ENCODE results near the gene TAB2. TPM values are rescaled to one million over a fixed set of nuclear protein-coding genes. Genes with fewer than 3 reads are reported as not detected.

The TAB2 gene
- total RNA-seq, 4 donors from 2014 or later = 48.2 to 84.6 (median 52.8) TPM

DNA sequence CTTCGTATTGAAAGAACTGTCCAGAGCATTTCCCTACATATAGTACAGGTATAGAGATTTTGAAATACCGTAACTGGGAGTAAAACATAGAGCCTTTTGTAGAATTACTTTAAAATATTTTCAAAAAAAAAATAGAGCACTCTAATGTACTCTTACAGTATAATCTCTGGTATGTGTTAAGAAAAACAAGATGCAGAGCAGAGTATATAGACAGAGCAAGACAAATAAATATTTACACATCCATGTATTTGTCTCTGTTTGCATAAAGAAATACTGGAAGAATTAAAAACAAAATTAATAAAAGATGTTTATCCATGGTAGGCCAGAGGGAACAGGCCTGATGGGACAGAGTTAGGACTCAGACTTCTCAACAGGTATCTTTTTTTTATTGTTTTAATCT lies 54.5 kb downstream of the TAB2 start:
- H3K36me3 ChIP-seq = peaks cover 0 to 5% (median 0%) of the 10 kb centered on the region in 3 donors
- H3K27me3 ChIP-seq = no peaks in the 10 kb centered on the region
- H3K9me3 ChIP-seq = no peaks in the 10 kb centered on the region
- H3K27ac ChIP-seq = no peak overlapping the region
- H3K4me3 ChIP-seq = no peak overlapping the region
- no peaks in the 10 kb centered on the region for H3K4me1 ChIP-seq
- TF ChIP-seq CTCF (IDR thresholded peaks at IDR 0.05) (no peak), POLR2A (IDR thresholded peaks at IDR 0.05) (no peak)
- DNase-seq = no peak

GRCh38 chr6:149373511-149373910 lies 56.0 kb downstream of the TAB2 start:
- Histone ChIP-seq H3K36me3 (peaks cover 0 to 12% (median 4%) of the 10 kb centered on the region in 3 donors), H3K4me3 (no peak overlapping the region), H3K9me3 (no peaks in the 10 kb centered on the region), H3K27me3 (no peaks in the 10 kb centered on the region), H3K27ac (no peak overlapping the region), H3K4me1 (no peaks in the 10 kb centered on the region)
- TF ChIP-seq CTCF (IDR thresholded peaks at IDR 0.05) (no peak), POLR2A (IDR thresholded peaks at IDR 0.05) (no peak)
- no peak for DNase-seq

DNA sequence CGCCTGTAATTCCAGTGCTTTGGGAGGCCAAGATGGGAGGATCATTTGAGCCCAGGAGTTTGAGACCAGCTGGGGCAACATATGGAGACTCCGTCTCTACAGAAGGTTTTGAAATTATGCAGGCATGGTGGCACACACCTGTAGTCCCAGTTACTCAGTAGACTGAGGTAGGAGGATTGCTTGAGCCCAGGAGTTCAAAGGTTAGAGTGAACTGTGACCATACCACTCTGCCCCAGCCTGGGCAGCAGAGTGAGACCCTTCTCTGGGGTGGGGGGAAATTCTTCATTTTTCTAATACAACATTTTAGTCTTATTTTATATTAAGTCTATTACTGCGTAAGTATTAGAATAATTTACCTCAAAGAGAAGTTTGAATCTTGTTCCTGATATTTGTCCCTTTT lies 62.5 kb downstream of the TAB2 start:
- Histone ChIP-seq H3K4me1 (no peaks in the 10 kb centered on the region), H3K4me3 (no peak overlapping the region), H3K27ac (no peak overlapping the region), H3K27me3 (no peaks in the 10 kb centered on the region), H3K36me3 (peaks cover 0 to 41% (median 4%) of the 10 kb centered on the region in 3 donors), H3K9me3 (no peaks in the 10 kb centered on the region)
- DNase-seq = no peak
- TF ChIP-seq CTCF (IDR thresholded peaks at IDR 0.05) (no peak), POLR2A (IDR thresholded peaks at IDR 0.05) (no peak)

DNA sequence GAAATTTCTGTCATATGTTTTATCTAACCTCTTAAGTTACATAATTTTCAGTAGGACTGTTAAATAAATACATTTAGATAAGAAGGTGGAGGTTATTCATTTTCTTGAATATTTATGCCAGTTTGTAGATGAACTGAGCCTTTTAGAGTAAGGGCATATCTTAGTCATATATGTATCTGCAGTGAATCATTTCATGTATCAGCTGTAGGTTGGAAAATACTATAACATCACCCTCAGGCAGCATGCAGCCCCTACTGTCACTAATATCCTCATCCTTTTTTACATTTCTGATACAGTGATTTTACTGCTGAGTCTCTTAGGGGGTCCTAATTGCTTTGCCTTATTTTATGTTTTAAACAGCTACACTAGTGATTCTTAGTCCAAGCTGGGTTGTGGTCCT lies 63.0 kb downstream of the TAB2 start:
- Histone ChIP-seq H3K27me3 (no peaks in the 10 kb centered on the region), H3K36me3 (peaks cover 0 to 41% (median 4%) of the 10 kb centered on the region in 3 donors), H3K27ac (no peak overlapping the region), H3K4me1 (no peaks in the 10 kb centered on the region), H3K4me3 (no peak overlapping the region), H3K9me3 (no peaks in the 10 kb centered on the region)
- DNase-seq = no peak
- TF ChIP-seq CTCF (IDR thresholded peaks at IDR 0.05) (no peak), POLR2A (IDR thresholded peaks at IDR 0.05) (no peak)

GRCh38 chr6:149383371-149383770 lies 65.9 kb downstream of the TAB2 start:
- no peaks in the 10 kb centered on the region for H3K9me3 ChIP-seq
- no peak for TF ChIP-seq POLR2A (IDR thresholded peaks at IDR 0.05)
- TF ChIP-seq CTCF (IDR thresholded peaks at IDR 0.05) = no peak
- H3K4me3 ChIP-seq = no peak overlapping the region
- no peak for DNase-seq
- no peaks in the 10 kb centered on the region for H3K27me3 ChIP-seq
- peaks cover 0 to 11% (median 0%) of the 10 kb centered on the region in 4 donors for H3K4me1 ChIP-seq
- H3K36me3 ChIP-seq = peaks cover 0 to 35% (median under 1%) of the 10 kb centered on the region in 3 donors
- no peak overlapping the region for H3K27ac ChIP-seq

- Histone ChIP-seq H3K27me3 (no peaks in the 10 kb centered on the region), H3K9me3 (no peaks in the 10 kb centered on the region), H3K4me1 (peaks cover 0 to 11% (median 0%) of the 10 kb centered on the region in 4 donors), H3K36me3 (peaks cover 0 to 24% (median 0%) of the 10 kb centered on the region in 3 donors), H3K4me3 (no peak overlapping the region), H3K27ac (no peak overlapping the region)
- TF ChIP-seq POLR2A (IDR thresholded peaks at IDR 0.05) = no peak
- TF ChIP-seq CTCF (IDR thresholded peaks at IDR 0.05) = no peak
- no peak for DNase-seq
These were observed 67.0 kb downstream of the TAB2 start for GRCh38 chr6:149384464-149384863.
